Muscle layer of colon (tissue), 2 donors: ENCODE results near the gene AKIP1.
"Not testable (repeated sequence)": the region's sequence is repeated elsewhere in the genome, so short reads cannot be mapped to it uniquely, and the experiment has no call there.

Experiments used
- H3K27ac ChIP-seq: one replicate; pipeline ENCODE4 v1.7.0; 2013; ENCODE audit warnings: low read depth, mild to moderate bottlenecking, low read length, moderate library complexity
- H3K27me3 ChIP-seq, 2 donors: one replicate each; pipeline ENCODE4 v1.7.0; 2013; ENCODE audit warnings: low read length in 2 of 2, mild to moderate bottlenecking in 2 of 2; ENCODE audit not compliant: insufficient read depth in 2 of 2, control insufficient read depth in 1 of 2
- H3K36me3 ChIP-seq: one replicate; pipeline ENCODE4 v1.7.0; 2013; ENCODE audit warnings: mild to moderate bottlenecking, low read length; ENCODE audit not compliant: insufficient read depth
- H3K4me1 ChIP-seq: one replicate; pipeline ENCODE4 v1.7.0; 2013; ENCODE audit warnings: mild to moderate bottlenecking, low read length; ENCODE audit not compliant: insufficient read depth
- H3K4me3 ChIP-seq, 2 donors: one replicate each; pipeline ENCODE4 v1.7.0; 2013; ENCODE audit warnings: low read length in 2 of 2, low read depth in 1 of 2, mild to moderate bottlenecking in 1 of 2, moderate library complexity in 1 of 2
- H3K9ac ChIP-seq: one replicate; pipeline ENCODE4 v1.7.0; 2013; ENCODE audit warnings: low read length
- H3K9me3 ChIP-seq: one replicate; pipeline ENCODE4 v1.7.0; 2013; ENCODE audit warnings: mild to moderate bottlenecking, low read length
- donor health status: abdominal sarcoma.
- donor health status: Adenocarcinoma of cecum.

AKIP1 gene

GRCh38 chr11:8881585-8881984, 29.4 kb upstream of the AKIP1 start:
- H3K27ac ChIP-seq, H3K27me3 ChIP-seq, H3K4me3 ChIP-seq, H3K9ac ChIP-seq, H3K4me1 ChIP-seq, H3K9me3 ChIP-seq, H3K36me3 ChIP-seq: not testable (repeated sequence)

- H3K4me1 ChIP-seq, result no peaks in the 10 kb centered on the region
- no peak overlapping the region for H3K27ac ChIP-seq
- no peaks in the 10 kb centered on the region for H3K9me3 ChIP-seq
- no peak overlapping the region for H3K4me3 ChIP-seq
- H3K27me3 ChIP-seq, result no peaks in the 10 kb centered on the region
- H3K9ac ChIP-seq, result no peak overlapping the region
- H3K36me3 ChIP-seq, result no peaks in the 10 kb centered on the region
Measured at GRCh38 chr11:8886322-8886721, 24.7 kb upstream of the AKIP1 start.

- not testable (repeated sequence) for H3K9ac ChIP-seq, H3K27ac ChIP-seq, H3K4me3 ChIP-seq, H3K36me3 ChIP-seq, H3K9me3 ChIP-seq, H3K27me3 ChIP-seq, H3K4me1 ChIP-seq
Measured at GRCh38 chr11:8891185-8891584, 19.8 kb upstream of the AKIP1 start.

GRCh38 chr11:8899119-8899753, 11.8 kb upstream of the AKIP1 start:
- no peaks in the 10 kb centered on the region for H3K27me3 ChIP-seq
- no peak overlapping the region for H3K27ac ChIP-seq
- no peak overlapping the region for H3K9ac ChIP-seq
- no peak overlapping the region for H3K4me3 ChIP-seq
- no peaks in the 10 kb centered on the region for H3K36me3 ChIP-seq
- no peaks in the 10 kb centered on the region for H3K4me1 ChIP-seq
- no peaks in the 10 kb centered on the region for H3K9me3 ChIP-seq

GRCh38 chr11:8905528-8906165, 5.3 kb upstream of the AKIP1 start:
- Histone ChIP-seq H3K4me3 (no peak overlapping the region), H3K4me1 (peaks cover 5% of the 10 kb centered on the region), H3K27me3 (no peaks in the 10 kb centered on the region), H3K9ac (no peak overlapping the region), H3K36me3 (no peaks in the 10 kb centered on the region), H3K9me3 (no peaks in the 10 kb centered on the region), H3K27ac (no peak overlapping the region)

- H3K4me1 ChIP-seq, result peaks cover 5% of the 10 kb centered on the region
- no peaks in the 10 kb centered on the region for H3K36me3 ChIP-seq
- no peak overlapping the region for H3K27ac ChIP-seq
- no peak overlapping the region for H3K4me3 ChIP-seq
- no peak overlapping the region for H3K9ac ChIP-seq
- no peaks in the 10 kb centered on the region for H3K9me3 ChIP-seq
- no peaks in the 10 kb centered on the region for H3K27me3 ChIP-seq
Measured at GRCh38 chr11:8907116-8907515, 3.9 kb upstream of the AKIP1 start.

GRCh38 chr11:8908099-8908498, 2.9 kb upstream of the AKIP1 start:
- Histone ChIP-seq H3K9ac (no peak overlapping the region), H3K27ac (no peak overlapping the region), H3K4me1 (peaks cover 10% of the 10 kb centered on the region)

GRCh38 chr11:8910649-8911026, 351 bp upstream of the AKIP1 start:
- Histone ChIP-seq H3K4me1 (peaks cover 25% of the 10 kb centered on the region), H3K36me3 (no peaks in the 10 kb centered on the region), H3K9me3 (no peaks in the 10 kb centered on the region), H3K27me3 (no peaks in the 10 kb centered on the region), H3K9ac (peak overlapping the region; percentile 30), H3K4me3 (peak overlapping the region; percentile 73 to 89), H3K27ac (no peak overlapping the region)

More at GRCh38 chr11:8908099-8908498, 2.9 kb upstream of the AKIP1 start:
- Histone ChIP-seq H3K4me3 (no peak overlapping the region), H3K9me3 (no peaks in the 10 kb centered on the region), H3K36me3 (no peaks in the 10 kb centered on the region), H3K27me3 (no peaks in the 10 kb centered on the region)

- no peaks in the 10 kb centered on the region for H3K9me3 ChIP-seq
- H3K27me3 ChIP-seq, result no peaks in the 10 kb centered on the region
- peak overlapping the region; percentile 1 for H3K9ac ChIP-seq
- peak overlapping the region in 1 of 2 donors; percentile 8 for H3K4me3 ChIP-seq
- H3K4me1 ChIP-seq, result peaks cover 44% of the 10 kb centered on the region
- H3K36me3 ChIP-seq, result peaks cover 15% of the 10 kb centered on the region
- peak overlapping the region; percentile 69 for H3K27ac ChIP-seq
Measured at GRCh38 chr11:8913961-8914660, 3.1 kb downstream of the AKIP1 start.

GRCh38 chr11:8914661-8915018, 3.7 kb downstream of the AKIP1 start:
- peak overlapping the region in 1 of 2 donors; percentile 8 for H3K4me3 ChIP-seq
- H3K9ac ChIP-seq, result peak overlapping the region; percentile 1
- H3K4me1 ChIP-seq, result peaks cover 43% of the 10 kb centered on the region
- H3K36me3 ChIP-seq, result peaks cover 16% of the 10 kb centered on the region
- no peaks in the 10 kb centered on the region for H3K27me3 ChIP-seq
- H3K27ac ChIP-seq, result no peak overlapping the region
- H3K9me3 ChIP-seq, result no peaks in the 10 kb centered on the region

GRCh38 chr11:8917157-8917825, 6.3 kb downstream of the AKIP1 start:
- Histone ChIP-seq H3K9me3 (no peaks in the 10 kb centered on the region), H3K27me3 (no peaks in the 10 kb centered on the region), H3K4me1 (peaks cover 37% of the 10 kb centered on the region), H3K4me3 (peak overlapping the region in 1 of 2 donors; percentile 46), H3K9ac (no peak overlapping the region), H3K27ac (peak overlapping the region; percentile 67), H3K36me3 (peaks cover 42% of the 10 kb centered on the region)
